HG02610 (cell line): ENCODE data around the gene GSC.

Experiments
- ATAC-seq: cut with Tn5 transposase; IDR thresholded peaks from one replicate; pipeline ENCODE4 v1.9.1; 2021; ENCODE audit warnings: mild to moderate bottlenecking, moderate library complexity; ENCODE audit not compliant: unreplicated experiment

GSC gene

GRCh38 chr14:94772548-94772947 is 2.6 kb upstream of the GSC start:
- no peak for ATAC-seq

- ATAC-seq, result no peak
Measured at GRCh38 chr14:94771906-94772490, 2.1 kb upstream of the GSC start.

- no peak for ATAC-seq
Measured at GRCh38 chr14:94771158-94771905, 1.4 kb upstream of the GSC start.

- ATAC-seq, result no peak
Measured at GRCh38 chr14:94770815-94771157, 873 bp upstream of the GSC start.

- no peak for ATAC-seq
Measured at GRCh38 chr14:94770251-94770749, 387 bp upstream of the GSC start.

- no peak for ATAC-seq
Measured at GRCh38 chr14:94768521-94769390, 1.2 kb downstream of the GSC start.

GRCh38 chr14:94768141-94768520 is 1.8 kb downstream of the GSC start:
- ATAC-seq, result no peak

- no peak for ATAC-seq
Measured at GRCh38 chr14:94767321-94767878, 2.5 kb downstream of the GSC start.

GRCh38 chr14:94764573-94764972 is 5.3 kb downstream of the GSC start:
- no peak for ATAC-seq

GRCh38 chr14:94762431-94762830 is 7.5 kb downstream of the GSC start:
- no peak for ATAC-seq

- ATAC-seq, result no peak
Measured at GRCh38 chr14:94761997-94762377, 7.9 kb downstream of the GSC start.

- ATAC-seq, result no peak
Measured at GRCh38 chr14:94761348-94761996, 8.4 kb downstream of the GSC start.

GRCh38 chr14:94756310-94756882 is 13.5 kb downstream of the GSC start:
- ATAC-seq, result no peak

- no peak for ATAC-seq
Measured at GRCh38 chr14:94754391-94754942, 15.4 kb downstream of the GSC start.

- ATAC-seq, result no peak
Measured at GRCh38 chr14:94752591-94753436, 17.1 kb downstream of the GSC start.

- ATAC-seq, result no peak
Measured at GRCh38 chr14:94751956-94752355, 18.0 kb downstream of the GSC start.

- no peak for ATAC-seq
Measured at GRCh38 chr14:94751321-94751720, 18.6 kb downstream of the GSC start.

GRCh38 chr14:94750371-94750770 is 19.5 kb downstream of the GSC start:
- no peak for ATAC-seq

GRCh38 chr14:94748667-94749347 is 21.1 kb downstream of the GSC start:
- ATAC-seq, result no peak
